Measurements from ENCODE around the gene LEKR1.

GRCh38 chr3:156898296-156898880 is 72.2 kb downstream of the LEKR1 start:
- TF ChIP-seq CTCF (IDR thresholded peaks at IDR 0.05) (no peak), ZFX (IDR thresholded peaks at IDR 0.05; ENCODE audit: borderline replicate concordance) (no peak)

All from 22Rv1 (cell line).